NT2/D1 (cell line): ENCODE measurements around the gene EPB41L4B.

Experiments used
- SUZ12 ChIP-seq: IDR thresholded peaks from 2 replicates; pipeline ENCODE4 v1.6.1; 2011; ENCODE audit not compliant: insufficient read length, insufficient read depth; ENCODE audit errors: extremely low read depth
- ZNF274 ChIP-seq: IDR thresholded peaks from 2 replicates; pipeline ENCODE4 v1.6.1; 2011; ENCODE audit warnings: mild to moderate bottlenecking, low read depth, low read length

GRCh38 chr9:109198736-109199382, 122.0 kb downstream of the EPB41L4B start:
- TF ChIP-seq SUZ12, result no peak
- no peak for TF ChIP-seq ZNF274
